ENCODE measurements around the gene CADPS.

DNA sequence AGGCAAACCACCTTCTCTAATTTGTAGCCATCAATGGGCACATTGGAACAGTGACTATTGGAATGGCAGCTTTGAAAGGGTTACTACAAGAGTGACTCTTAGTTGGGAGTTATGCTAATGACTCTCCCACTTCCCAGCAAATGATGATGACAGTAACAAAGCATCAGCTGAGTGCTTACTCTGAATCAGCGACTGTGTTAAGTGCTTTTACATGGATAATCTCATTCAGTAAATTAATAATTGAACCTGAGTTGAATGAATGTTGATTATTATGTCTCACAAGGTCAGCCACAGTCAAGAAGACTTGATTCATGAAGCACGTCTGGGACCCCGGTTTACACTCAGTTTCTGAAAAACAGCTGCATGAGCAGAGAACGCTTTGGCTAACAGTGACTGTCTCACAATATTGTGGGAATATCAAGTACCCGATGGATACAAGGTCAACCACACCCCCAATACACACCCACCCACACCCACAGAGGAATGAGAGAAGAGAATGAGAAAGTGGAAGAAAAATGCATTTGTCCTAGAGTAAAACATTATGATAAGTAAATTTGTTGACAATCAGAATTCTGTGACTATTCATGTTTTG is 259.9 kb downstream of the CADPS start:
- TF ChIP-seq, protein P1, sequence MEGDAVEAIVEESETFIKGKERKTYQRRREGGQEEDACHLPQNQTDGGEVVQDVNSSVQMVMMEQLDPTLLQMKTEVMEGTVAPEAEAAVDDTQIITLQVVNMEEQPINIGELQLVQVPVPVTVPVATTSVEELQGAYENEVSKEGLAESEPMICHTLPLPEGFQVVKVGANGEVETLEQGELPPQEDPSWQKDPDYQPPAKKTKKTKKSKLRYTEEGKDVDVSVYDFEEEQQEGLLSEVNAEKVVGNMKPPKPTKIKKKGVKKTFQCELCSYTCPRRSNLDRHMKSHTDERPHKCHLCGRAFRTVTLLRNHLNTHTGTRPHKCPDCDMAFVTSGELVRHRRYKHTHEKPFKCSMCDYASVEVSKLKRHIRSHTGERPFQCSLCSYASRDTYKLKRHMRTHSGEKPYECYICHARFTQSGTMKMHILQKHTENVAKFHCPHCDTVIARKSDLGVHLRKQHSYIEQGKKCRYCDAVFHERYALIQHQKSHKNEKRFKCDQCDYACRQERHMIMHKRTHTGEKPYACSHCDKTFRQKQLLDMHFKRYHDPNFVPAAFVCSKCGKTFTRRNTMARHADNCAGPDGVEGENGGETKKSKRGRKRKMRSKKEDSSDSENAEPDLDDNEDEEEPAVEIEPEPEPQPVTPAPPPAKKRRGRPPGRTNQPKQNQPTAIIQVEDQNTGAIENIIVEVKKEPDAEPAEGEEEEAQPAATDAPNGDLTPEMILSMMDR (IDR thresholded peaks at IDR 0.05), result no peak
- no peak for TF ChIP-seq POLR2A (IDR thresholded peaks at IDR 0.05)
